ENCODE results near the gene DMD.

GRCh38 chrX:31307952-31308351, 1903.4 kb downstream of the DMD start:
- TF ChIP-seq CTCF (conservative IDR thresholded peaks at IDR 0.05 in 1 of 2, IDR thresholded peaks at IDR 0.05 in 1 of 2; ENCODE audit: low read depth in 1 of 2, low read length in 2 of 2), result no peak
- TF ChIP-seq EZH2 (IDR thresholded peaks at IDR 0.05; ENCODE audit: low read length, missing control alignments), result no peak
